Dermis blood vessel endothelial cell (primary cell): ENCODE results near the gene COA3. TPM values are rescaled to one million over a fixed set of nuclear protein-coding genes. Genes with fewer than 3 reads are reported as not detected.

ENCODE experiments used
- DNase-seq: peaks from one replicate; pipeline ENCODE4 v3.0.0; 2010
- total RNA-seq: library from RNA; depleted of rRNA; stranded (reverse); fragments of >200 nt; gene quantifications from 2 replicates; pipeline ENCODE4 v1.2.3, GENCODE V29; 2014

The COA3 gene, protein sequence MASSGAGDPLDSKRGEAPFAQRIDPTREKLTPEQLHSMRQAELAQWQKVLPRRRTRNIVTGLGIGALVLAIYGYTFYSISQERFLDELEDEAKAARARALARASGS
- 52.5 and 75.7 TPM in 2 replicates for total RNA-seq

DNA sequence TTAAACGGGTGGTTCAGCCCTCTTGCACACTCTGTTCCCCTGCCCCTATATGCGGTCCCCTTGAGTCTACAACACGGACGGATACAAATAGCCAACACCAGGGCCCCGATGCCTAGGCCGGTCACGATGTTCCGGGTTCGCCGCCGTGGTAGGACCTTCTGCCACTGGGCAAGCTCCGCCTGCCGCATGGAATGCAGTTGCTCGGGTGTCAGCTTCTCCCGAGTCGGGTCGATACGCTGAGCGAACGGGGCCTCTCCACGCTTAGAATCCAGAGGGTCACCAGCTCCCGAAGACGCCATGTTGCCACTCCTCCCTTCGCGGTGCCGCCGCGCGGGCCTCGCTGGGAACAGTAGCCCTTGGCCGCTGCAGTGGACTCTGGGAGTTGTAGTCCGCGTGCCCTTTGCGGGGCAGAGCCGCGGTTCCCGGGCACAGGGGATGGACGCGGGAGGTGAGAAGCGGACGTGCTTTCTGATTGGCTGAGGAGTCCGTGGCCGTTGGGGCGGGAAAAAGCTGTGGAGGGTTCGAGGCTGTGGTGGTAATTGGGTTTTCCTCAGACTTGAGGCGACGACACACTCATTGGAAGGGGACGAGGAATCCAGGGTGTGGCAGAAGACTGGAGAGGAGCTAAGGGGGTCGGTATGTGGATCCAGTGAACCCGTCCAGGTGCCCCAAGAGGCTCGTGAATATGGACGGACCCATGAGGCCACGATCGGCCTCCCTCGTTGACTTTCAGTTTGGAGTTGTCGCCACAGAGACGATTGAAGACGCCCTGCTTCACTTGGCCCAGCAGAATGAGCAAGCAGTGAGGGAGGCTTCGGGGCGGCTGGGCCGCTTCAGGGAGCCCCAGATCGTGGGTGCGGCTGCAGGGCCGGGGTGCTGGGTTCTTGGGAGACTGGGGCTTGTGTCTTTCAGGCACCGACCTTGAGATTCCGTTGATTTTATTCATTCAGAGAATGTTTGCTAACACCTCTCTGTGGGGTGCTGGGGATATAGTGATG is at the start of gene COA3, which contains the start of gene CNTD1:
COA3 (minus strand) TSS at position 322 of the 998 bp plus-strand sequence; CDS start at position 299, 23 bp downstream.
CNTD1 (plus strand) TSS at position 479 of the 998 bp plus-strand sequence; CDS start at position 686, 207 bp downstream.
- peak; percentile 91 for DNase-seq

GRCh38 chr17:42848093-42848492 is 49.6 kb upstream of the COA3 start:
- no peak for DNase-seq

GRCh38 chr17:42846594-42847280 is 48.2 kb upstream of the COA3 start:
- no peak for DNase-seq

DNA sequence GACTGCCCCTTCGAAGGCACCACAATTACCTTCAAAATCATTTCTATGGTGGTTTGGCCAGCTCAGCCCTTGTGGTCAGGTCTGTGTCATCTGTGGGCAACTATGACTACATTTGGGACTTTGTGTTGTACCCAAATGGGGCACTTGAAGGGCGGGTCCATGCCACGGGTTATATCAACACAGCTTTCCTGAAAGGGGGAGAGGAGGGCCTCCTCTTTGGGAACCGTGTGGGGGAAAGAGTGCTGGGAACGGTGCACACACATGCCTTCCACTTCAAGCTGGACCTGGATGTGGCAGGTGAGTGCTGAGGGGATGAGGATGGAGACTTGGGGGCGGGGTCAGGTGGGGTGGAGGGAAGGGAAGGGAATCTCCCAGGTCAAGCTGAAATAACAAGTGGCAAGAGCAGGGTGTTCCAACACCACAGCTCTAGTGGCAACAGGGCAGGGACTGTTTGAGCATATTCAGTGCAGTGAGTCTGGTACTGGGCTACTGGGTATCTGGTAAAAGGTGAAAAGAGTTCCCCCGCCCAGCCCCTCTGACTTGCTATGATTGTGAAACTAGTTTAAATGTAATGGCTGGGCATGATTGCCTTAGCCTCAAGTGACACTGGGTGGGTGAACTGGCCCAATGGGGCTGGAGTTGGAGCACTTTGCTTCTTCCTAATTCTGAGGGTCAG is 47.6 kb upstream of the COA3 start:
- no peak for DNase-seq

DNA sequence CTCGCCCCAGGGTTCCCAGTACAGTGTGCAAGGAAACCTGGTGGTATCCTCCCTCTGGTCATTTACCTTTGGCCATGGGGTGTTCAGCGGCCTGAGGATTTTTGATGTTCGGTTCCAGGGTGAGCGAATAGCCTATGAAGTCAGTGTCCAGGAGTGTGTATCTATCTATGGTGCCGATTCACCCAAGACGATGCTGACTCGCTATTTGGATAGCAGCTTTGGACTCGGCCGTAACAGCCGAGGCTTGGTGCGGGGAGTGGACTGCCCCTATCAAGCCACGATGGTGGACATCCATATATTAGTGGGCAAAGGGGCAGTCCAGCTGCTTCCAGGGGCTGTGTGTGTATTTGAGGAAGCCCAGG is 47.0 kb upstream of the COA3 start:
- no peak for DNase-seq

- DNase-seq: no peak
Measured at GRCh38 chr17:42844761-42845555, 46.5 kb upstream of the COA3 start.

DNA sequence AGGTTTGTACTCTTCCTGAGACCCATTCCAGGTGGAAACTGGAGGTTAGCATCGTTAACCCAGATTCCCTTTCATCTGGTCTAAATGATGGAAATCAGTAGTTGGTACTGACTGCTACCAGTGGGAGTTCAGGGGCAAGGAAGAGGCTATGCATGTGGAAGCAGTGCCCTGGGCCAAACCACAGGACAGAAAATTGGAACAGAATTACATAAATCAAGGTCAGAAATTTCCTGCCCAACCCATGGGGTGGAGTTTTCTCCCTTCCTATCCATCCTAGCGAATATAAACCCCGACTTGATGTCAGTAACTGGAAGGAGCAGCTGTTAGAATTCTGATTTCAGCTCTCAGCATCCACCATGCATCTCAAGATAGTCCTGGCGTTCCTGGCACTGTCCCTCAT is 45.8 kb upstream of the COA3 start, which contains the start of gene AOC2:
AOC2 (plus strand) TSS at position 310 of the 400 bp plus-strand sequence; CDS start at position 357, 47 bp downstream.
- DNase-seq: no peak

DNA sequence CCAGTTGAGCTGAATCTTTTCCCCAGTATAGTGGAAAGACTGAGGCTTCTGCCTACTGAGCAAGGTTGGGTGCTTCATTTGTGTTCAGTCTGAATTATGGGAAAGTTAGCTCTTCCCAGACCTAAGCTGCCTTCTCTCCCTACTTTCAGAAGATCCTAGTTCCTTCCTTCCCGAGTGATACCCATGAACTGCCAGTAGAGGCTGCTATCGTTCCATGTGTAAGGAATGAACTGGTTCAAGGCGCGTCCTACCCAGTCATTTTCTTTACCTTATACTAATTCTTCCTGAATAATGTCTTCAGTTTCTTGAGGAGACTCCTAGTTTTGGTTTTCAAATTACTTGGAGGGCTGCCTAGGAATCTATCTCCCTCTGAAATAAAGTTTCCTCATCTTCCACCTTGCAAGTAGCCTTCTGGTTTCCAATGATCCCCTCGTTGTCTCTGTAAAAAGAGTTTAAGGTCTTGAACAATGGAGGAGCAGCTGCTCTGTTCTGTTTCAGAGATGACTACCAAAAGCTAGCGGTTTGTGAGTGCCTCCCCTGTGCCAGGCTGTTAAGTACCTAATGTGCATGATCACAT is 44.9 kb upstream of the COA3 start:
- peak; percentile 89 for DNase-seq

DNA sequence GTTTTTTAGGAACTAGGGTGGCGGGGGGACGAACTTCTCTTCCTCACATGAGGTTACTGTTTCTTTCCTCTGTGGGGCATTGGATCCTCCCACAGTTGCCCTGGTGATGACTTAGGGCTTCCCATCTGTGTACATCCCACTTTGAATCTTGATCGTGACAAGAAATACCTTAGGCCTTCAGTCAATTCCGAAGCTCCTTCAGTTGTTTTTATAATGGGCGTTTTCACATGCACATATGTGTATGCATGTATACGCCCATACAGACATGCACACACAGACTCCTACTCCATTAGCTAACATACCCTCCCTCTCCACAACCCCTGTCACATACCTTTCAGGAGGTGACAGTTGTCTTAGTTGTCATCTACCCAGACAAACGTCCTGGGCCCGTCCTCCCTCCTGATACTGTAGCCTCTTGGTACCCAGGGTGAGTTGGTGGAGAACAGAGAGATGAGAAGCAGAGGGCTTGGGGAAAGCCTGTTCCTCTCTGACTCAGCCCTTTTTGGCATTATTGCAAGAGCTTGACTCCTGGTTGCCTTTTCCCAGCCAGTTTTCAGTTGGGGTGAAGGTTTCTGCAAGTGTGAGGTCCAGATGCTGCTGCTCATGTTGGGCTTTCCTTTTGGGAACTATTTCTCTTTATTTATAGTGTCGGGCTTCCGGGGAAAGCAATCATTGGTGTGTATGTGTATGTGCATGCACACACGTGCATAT is 43.6 kb upstream of the COA3 start:
- DNase-seq: no peak

DNA sequence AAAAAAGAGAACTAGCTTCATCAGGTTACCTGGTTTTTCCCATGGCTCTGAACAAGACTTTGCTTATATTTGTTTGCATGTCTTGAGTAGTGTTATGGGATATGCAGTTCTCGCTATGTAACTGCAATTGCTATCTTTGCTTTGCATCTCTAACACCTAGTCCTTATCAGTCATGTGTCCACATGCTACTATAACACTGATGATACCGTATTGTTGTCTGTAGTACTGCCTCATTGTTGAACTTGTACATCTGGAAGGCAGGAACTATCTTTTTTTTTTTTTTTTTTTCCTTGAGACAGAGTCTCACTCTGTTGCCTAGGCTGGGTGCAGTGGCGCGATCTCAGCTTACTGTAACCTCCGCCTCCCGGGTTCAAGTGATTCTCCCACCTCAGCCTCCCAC is 37.2 kb upstream of the COA3 start:
- no peak for DNase-seq

DNA sequence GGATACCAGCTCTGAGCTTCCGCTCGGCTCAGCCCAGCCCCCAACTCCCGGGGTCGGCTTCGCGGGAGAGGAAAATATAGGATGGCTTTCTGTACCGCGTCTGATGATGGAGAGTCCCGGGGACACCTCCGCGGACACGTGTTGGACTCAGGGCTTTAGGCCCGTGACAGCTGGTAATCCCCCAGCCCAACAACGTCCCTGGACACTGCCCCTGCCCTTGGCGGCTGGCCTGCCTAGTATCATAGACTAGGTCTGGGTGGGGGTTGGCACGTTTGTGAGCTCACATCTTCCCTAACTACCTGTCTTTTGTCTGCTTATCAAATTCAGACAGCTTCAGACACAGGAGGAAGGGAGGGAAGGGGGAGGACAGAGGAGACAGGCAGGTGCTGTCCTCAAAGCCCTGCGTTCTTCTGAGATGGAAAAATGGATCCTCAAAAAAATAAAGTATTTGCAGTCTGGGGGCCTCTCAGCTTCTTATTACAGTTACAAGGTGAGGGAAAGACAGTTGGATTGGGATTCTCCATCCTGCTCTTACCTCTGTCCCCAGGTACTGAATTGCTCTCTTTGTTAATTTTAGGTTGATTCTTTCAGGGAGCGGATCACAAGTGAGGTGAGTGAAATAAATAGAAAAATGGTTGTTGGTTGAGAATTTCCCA is 35.4 kb upstream of the COA3 start:
- DNase-seq: no peak

- peak; percentile 92 for DNase-seq
Measured at GRCh38 chr17:42832934-42833766, 34.6 kb upstream of the COA3 start, which contains the start of gene PSME3. PSME3 (plus strand) TSS chr17:42833397; CDS start chr17:42833632, 235 bp downstream.

DNA sequence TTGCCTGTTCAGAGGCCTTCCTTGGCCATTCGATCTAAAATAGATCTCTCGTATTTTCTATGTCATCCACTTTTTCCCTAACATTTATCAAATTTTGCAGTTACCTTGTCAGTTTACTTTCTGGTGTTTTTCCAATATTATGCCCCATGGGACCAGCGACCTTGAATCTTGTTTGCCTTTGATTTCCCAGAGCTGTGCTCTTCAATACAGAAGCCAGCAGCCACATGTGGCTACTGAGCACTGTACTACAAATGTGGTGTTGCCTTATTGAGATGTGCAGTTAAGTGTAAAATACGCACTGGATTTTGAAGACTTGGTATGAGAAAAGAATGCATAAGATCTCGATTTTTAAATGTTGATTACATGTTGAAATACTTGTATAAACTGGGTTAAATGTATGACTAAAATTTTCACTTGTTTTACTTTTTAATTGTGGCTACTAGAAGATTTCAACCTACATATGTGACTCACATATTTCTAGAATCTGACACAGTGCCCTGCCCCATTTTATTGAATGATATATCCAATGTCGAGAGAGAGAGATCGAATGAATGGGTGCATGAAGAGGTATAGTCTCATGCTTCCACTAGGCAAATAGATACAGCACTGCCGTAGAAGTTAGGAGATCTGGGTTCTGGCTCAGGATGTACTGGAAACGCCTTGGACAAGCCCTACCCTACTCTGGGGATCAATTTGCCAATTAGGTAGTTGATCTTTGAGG is 33.9 kb upstream of the COA3 start:
- DNase-seq: no peak

DNA sequence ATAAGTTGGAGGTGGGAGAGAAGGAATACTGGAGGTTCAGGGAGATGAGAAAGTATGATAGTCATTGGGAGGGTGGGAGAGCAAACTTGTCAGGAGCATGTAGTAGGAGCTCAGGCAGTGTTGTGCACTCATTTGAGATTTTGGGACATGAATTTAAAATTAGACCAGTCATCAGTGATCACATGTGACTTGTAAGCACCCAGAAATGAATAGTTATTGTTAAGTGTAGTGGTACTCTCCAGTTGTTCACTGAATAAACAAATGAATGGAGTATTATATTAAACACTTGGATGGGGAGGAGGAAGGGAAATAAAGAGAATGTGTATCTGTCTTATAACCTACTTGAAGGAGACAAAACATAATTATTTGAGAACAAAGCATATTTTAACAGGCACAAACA is 32.5 kb upstream of the COA3 start:
- no peak for DNase-seq

DNA sequence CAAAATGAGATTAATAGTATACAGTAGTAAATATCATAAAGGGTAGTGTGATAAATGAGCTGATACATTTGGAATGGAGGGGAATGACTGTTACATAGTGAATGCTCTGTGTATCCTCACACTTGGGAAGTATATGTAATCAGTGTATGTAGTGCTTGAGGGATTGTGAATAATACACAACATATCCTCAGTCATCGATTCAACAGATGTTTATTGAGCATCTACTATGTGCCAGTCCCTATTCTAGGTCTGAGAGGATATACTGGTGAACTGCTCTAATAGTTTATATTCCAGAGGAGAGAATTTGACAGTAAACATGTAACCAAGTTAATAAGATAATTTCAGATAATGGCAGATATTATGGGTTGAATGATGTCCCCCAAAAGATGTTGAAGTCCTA is 29.0 kb upstream of the COA3 start:
- no peak for DNase-seq

GRCh38 chr17:42821176-42821575 is 22.7 kb upstream of the COA3 start:
- DNase-seq: no peak

DNA sequence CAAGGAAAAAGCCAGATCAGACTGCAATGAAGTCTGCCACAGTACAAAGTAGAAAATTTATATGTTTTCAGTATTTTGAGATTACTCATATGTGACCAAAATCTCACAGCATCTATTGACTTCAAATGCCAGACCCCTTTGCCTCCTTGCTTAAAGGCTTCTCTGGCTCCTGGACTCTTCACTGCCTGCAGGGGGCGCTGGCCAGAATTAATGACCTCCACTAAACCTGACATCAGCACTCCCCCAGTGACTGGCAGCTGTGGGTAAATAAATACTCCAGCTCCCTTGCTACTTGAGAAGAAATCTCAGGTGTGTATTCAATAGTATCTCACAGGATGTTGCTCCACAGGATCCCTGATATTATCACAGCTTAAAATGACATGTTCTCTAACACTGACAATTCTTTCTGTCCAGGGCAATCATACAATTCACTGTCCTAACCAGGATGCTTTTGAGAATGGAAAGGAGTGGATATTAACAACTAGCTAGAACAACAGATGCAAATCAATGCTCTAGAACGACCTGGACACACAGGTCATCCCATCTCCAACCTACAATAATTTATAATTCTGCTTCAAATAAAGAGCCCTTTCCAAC is 21.5 kb upstream of the COA3 start:
- DNase-seq: peak; percentile 88

DNA sequence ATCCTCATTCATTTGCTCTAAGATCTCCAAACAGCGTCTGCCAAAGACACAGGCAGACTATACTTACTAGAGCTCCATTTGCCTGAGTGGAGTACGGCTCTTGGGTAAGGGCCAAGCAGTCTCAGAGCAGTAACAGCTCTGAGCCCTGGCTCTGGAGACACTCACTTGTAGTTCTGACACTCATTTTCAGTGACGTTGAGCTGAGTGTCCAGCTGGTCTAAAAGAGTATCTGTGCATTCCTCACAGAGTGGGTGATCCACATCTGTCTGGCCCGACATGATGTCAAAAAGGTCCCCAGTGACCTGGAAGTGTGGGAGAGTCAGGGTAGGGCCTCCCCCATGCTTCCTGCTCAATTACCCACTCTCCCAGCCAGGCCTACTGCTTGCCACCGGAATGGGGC is 19.9 kb upstream of the COA3 start:
- DNase-seq: no peak
